ENCODE data around the gene MRPL9.
"Not testable (repeated sequence)": the region's sequence is repeated elsewhere in the genome, so short reads cannot be mapped to it uniquely, and the experiment has no call there.

MRPL9 gene

DNA sequence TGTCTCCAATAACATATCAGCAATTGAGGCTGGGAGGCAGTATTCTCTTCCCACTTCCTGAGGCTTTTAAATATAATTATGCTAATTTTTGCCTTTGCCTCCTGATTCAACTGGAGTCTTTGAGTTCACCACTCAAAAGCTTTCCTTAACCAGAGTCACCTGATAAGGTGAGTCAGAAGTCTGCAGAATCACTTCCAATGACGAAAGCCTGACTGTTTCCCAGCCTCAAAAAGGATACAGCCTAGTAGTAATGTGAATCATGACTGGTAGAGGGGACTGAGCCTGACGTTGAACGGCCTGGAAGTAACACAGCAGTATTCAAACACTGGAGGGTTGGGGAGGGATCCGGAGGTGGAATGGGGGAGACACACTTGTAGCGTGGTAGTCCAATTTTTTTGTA lies 10.4 kb upstream of the MRPL9 start:
- Histone ChIP-seq H3K27ac (ENCODE audit: low read depth in 2 of 2, low read length in 2 of 2) (no peak overlapping the region), H3K9ac (ENCODE audit: low read depth in 1 of 2, low read length in 2 of 2) (no peak overlapping the region), H3K36me3 (ENCODE audit: control insufficient read depth in 2 of 2, insufficient read depth in 2 of 2, low read length in 2 of 2) (peaks cover 0 to 21% of the 10 kb centered on the region in 2 donors), H3K27me3 (ENCODE audit: control insufficient read depth in 2 of 2, insufficient read depth in 2 of 2, low read length in 2 of 2) (no peaks in the 10 kb centered on the region), H3K4me1 (ENCODE audit: control insufficient read depth in 2 of 2, insufficient read depth in 2 of 2, low read length in 2 of 2) (no peaks in the 10 kb centered on the region), H3K9me3 (ENCODE audit: control insufficient read depth in 2 of 2, low read length in 2 of 2) (no peaks in the 10 kb centered on the region), H3K4me3 (ENCODE audit: low read length in 2 of 2) (no peak overlapping the region)

DNA sequence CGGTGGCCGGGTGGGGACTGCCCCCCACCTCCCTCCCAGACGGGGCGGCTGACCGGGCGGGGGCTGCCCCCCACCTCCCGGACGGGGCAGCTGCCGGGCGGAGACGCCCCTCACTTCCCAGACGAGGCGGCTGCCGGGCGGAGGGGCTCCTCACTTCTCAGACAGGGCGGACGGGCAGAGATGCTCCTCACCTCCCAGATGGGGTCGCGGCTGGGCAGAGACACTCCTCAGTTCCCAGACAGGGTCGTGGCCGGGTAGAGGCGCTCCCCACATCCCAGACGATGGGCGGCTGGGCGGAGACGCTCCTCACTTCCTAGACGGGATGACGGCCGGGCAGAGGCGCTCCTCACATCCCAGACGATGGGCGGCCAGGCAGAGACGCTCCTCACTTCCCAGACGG lies 6.0 kb upstream of the MRPL9 start:
- H3K27me3 ChIP-seq (ENCODE audit: control insufficient read depth in 2 of 2, insufficient read depth in 2 of 2, low read length in 2 of 2); H3K27ac ChIP-seq (ENCODE audit: low read depth in 2 of 2, low read length in 2 of 2); H3K4me1 ChIP-seq (ENCODE audit: control insufficient read depth in 2 of 2, insufficient read depth in 2 of 2, low read length in 2 of 2); H3K36me3 ChIP-seq (ENCODE audit: control insufficient read depth in 2 of 2, insufficient read depth in 2 of 2, low read length in 2 of 2); H3K9ac ChIP-seq (ENCODE audit: low read depth in 1 of 2, low read length in 2 of 2); H3K4me3 ChIP-seq (ENCODE audit: low read length in 2 of 2); H3K9me3 ChIP-seq (ENCODE audit: control insufficient read depth in 2 of 2, low read length in 2 of 2): not testable (repeated sequence)

DNA sequence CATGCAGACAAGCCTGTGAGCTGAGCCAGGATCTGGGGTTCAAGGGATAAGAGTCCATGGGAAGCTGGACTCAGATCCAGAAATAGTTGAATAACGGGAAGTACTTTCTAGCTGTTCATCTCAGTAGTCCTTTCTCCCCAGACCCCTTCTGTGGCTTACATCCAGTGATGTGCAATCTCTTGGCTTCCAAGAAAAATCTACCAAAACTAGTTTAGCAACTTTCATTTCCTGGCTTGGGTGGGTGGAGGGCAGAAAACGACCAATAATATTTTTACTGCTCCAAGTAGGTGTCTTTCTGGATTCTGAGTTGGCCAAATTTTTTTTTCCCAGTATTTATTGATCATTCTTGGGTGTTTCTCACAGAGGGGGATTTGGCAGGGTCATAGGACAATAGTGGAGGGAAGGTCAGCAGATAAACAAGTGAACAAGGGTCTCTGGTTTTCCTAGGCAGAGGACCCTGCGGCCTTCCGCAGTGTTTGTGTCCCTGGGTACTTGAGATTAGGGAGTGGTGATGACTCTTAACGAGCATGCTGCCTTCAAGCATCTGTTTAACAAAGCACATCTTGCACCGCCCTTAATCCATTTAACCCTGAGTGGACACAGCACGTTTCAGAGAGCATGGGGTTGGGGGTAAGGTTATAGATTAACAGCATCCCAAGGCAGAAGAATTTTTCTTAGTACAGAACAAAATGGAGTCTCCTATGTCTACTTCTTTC lies 5.2 kb upstream of the MRPL9 start:
- not testable (repeated sequence) for H3K27ac ChIP-seq (ENCODE audit: low read depth in 2 of 2, low read length in 2 of 2); H3K9me3 ChIP-seq (ENCODE audit: control insufficient read depth in 2 of 2, low read length in 2 of 2)

DNA sequence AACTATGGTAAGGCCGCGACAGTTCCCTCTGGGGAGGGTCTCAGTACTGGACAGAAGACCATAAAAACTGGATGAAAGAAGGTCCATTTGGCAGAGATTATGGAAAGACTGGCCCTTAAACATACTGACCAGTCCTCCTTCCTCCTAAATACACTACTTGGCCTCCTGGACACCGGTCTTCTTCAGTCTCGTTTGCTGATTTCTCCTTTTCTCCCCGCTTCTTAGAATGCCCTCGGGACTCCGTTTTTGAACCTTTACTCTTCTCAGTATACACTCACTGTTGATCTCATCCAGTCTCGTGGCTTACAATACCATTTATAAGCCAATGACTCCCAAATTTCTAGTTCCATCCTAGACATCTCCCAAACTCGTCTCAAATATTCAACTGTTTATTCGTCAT lies 694 bp upstream of the MRPL9 start:
- Histone ChIP-seq H3K27me3 (ENCODE audit: control insufficient read depth in 2 of 2, insufficient read depth in 2 of 2, low read length in 2 of 2) (no peaks in the 10 kb centered on the region), H3K27ac (ENCODE audit: low read depth in 2 of 2, low read length in 2 of 2) (peak overlapping the region; percentile 73 to 83), H3K4me3 (ENCODE audit: low read length in 2 of 2) (peak overlapping the region; percentile 81 to 97), H3K9ac (ENCODE audit: low read depth in 1 of 2, low read length in 2 of 2) (peak overlapping the region; percentile 82 to 85), H3K36me3 (ENCODE audit: control insufficient read depth in 2 of 2, insufficient read depth in 2 of 2, low read length in 2 of 2) (peaks cover 21 to 29% of the 10 kb centered on the region in 2 donors), H3K9me3 (ENCODE audit: control insufficient read depth in 2 of 2, low read length in 2 of 2) (no peaks in the 10 kb centered on the region), H3K4me1 (ENCODE audit: control insufficient read depth in 2 of 2, insufficient read depth in 2 of 2, low read length in 2 of 2) (peaks cover 5 to 9% of the 10 kb centered on the region in 2 donors)

More for the DNA sequence above, 5.2 kb upstream of the MRPL9 start:
- not testable (repeated sequence) for H3K9ac ChIP-seq (ENCODE audit: low read depth in 1 of 2, low read length in 2 of 2); H3K36me3 ChIP-seq (ENCODE audit: control insufficient read depth in 2 of 2, insufficient read depth in 2 of 2, low read length in 2 of 2); H3K4me3 ChIP-seq (ENCODE audit: low read length in 2 of 2); H3K4me1 ChIP-seq (ENCODE audit: control insufficient read depth in 2 of 2, insufficient read depth in 2 of 2, low read length in 2 of 2); H3K27me3 ChIP-seq (ENCODE audit: control insufficient read depth in 2 of 2, insufficient read depth in 2 of 2, low read length in 2 of 2)

DNA sequence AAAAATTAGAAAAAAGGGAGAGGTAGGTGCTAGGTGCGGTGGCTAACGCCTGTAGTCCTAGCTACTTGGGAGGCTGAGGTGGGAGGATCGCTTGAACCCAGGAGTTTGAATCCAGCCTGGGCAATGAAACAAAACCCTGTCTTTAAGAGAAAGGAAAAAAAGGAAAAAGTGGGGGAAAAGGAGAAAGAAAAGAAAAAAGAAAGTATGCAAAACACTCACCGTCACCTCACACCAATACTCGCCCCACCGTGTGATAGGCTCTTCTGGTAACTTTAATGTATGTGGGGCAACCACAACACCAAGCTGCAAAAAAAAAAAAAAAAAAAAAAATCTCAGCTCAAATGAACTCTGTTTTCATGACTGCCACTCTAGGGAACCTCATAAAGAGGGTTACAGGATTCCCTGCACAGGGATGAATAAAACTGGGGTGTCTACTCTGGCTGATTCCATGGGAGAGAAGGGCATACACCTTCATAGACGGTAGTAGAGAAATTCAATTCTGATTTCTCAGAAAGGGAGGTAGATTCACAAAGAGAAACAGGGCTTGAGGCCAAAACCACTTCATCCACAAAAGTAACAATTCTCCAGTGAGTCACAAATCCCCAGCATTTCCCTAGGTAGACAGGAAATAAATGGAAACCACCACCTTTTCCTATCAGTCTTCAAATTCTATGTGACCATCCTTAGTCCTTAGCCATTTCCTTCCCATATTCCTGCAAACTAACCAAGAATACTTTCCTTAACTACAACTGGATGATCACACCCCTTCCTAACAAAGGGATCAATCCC lies 2.5 kb downstream of the MRPL9 start:
- H3K4me1 ChIP-seq (ENCODE audit: control insufficient read depth in 2 of 2, insufficient read depth in 2 of 2, low read length in 2 of 2), result peaks cover 5 to 9% of the 10 kb centered on the region in 2 donors
- no peaks in the 10 kb centered on the region for H3K9me3 ChIP-seq (ENCODE audit: control insufficient read depth in 2 of 2, low read length in 2 of 2)
- H3K36me3 ChIP-seq (ENCODE audit: control insufficient read depth in 2 of 2, insufficient read depth in 2 of 2, low read length in 2 of 2), result peaks cover 28 to 37% of the 10 kb centered on the region in 2 donors
- H3K9ac ChIP-seq (ENCODE audit: low read depth in 1 of 2, low read length in 2 of 2), result no peak overlapping the region
- no peak overlapping the region for H3K4me3 ChIP-seq (ENCODE audit: low read length in 2 of 2)
- no peak overlapping the region for H3K27ac ChIP-seq (ENCODE audit: low read depth in 2 of 2, low read length in 2 of 2)
- H3K27me3 ChIP-seq (ENCODE audit: control insufficient read depth in 2 of 2, insufficient read depth in 2 of 2, low read length in 2 of 2), result no peaks in the 10 kb centered on the region

DNA sequence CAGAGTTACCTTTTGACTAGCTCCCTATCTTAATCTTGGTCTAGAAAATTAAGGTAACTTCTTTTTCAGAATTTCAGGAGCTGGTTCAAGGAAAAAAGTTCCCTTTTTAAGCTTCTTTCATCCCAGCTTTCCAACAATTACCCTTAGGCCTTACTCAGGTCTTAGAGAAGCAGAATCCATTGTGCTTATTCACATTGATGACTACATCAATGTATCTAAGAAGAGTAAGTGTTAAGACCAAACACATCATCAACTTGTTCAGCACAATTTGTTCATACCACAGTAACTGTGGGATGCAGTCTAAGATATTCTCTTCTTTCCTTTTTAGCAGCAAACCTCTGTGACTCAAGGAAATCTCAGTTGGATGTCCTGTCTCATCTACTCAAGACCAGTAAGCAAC lies 4.1 kb downstream of the MRPL9 start:
- Histone ChIP-seq H3K27me3 (ENCODE audit: control insufficient read depth in 2 of 2, insufficient read depth in 2 of 2, low read length in 2 of 2) (no peaks in the 10 kb centered on the region), H3K27ac (ENCODE audit: low read depth in 2 of 2, low read length in 2 of 2) (no peak overlapping the region), H3K4me1 (ENCODE audit: control insufficient read depth in 2 of 2, insufficient read depth in 2 of 2, low read length in 2 of 2) (peaks cover 5 to 8% of the 10 kb centered on the region in 2 donors), H3K36me3 (ENCODE audit: control insufficient read depth in 2 of 2, insufficient read depth in 2 of 2, low read length in 2 of 2) (peaks cover 28 to 37% of the 10 kb centered on the region in 2 donors), H3K9ac (ENCODE audit: low read depth in 1 of 2, low read length in 2 of 2) (no peak overlapping the region), H3K4me3 (ENCODE audit: low read length in 2 of 2) (no peak overlapping the region), H3K9me3 (ENCODE audit: control insufficient read depth in 2 of 2, low read length in 2 of 2) (no peaks in the 10 kb centered on the region)

DNA sequence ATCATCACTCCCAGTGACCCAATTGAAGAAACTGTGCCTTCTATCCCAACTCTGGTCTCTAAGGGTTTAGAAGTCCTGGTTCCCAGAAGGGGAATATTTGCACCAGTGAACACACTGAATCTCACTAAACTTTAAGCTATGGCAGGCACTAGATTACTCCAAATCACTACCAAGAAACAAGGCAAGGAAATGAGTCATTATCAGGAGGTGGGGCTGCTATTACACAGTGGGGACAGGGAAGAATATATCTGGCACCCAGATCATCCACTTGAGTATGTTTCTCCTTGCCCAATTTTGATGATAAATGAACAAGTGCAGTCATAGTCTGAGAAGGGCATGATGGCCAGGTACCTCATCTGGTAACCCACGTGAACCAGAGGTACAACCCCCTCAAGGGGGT lies 7.0 kb downstream of the MRPL9 start:
- Histone ChIP-seq H3K27ac (ENCODE audit: low read depth in 2 of 2, low read length in 2 of 2) (no peak overlapping the region), H3K36me3 (ENCODE audit: control insufficient read depth in 2 of 2, insufficient read depth in 2 of 2, low read length in 2 of 2) (peaks cover 22 to 30% of the 10 kb centered on the region in 2 donors), H3K27me3 (ENCODE audit: control insufficient read depth in 2 of 2, insufficient read depth in 2 of 2, low read length in 2 of 2) (no peaks in the 10 kb centered on the region), H3K4me1 (ENCODE audit: control insufficient read depth in 2 of 2, insufficient read depth in 2 of 2, low read length in 2 of 2) (no peaks in the 10 kb centered on the region), H3K9me3 (ENCODE audit: control insufficient read depth in 2 of 2, low read length in 2 of 2) (no peaks in the 10 kb centered on the region), H3K9ac (ENCODE audit: low read depth in 1 of 2, low read length in 2 of 2) (no peak overlapping the region), H3K4me3 (ENCODE audit: low read length in 2 of 2) (no peak overlapping the region)

DNA sequence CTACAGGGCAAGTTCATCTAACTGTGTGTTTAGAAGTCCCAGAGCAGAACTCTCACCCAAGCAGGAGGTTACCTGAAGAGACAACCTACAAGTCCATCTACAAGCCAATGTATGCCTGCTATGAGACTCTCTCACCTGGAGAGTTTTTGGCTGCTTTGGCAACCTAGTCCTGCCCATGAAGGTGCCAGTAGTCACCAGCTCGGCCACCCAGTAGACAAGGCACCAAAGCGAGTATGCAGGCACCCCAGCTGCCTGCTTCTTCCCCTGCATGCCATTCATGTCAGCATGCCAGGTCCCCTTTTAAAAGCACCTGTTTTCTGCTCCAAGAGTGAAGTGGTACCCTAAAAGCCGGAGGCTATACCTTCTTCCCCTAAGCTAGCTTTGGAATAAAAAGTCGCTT lies 21.8 kb downstream of the MRPL9 start:
- H3K36me3 ChIP-seq (ENCODE audit: control insufficient read depth in 2 of 2, insufficient read depth in 2 of 2, low read length in 2 of 2), result no peaks in the 10 kb centered on the region
- no peak overlapping the region for H3K9ac ChIP-seq (ENCODE audit: low read depth in 1 of 2, low read length in 2 of 2)
- H3K4me3 ChIP-seq (ENCODE audit: low read length in 2 of 2), result no peak overlapping the region
- no peaks in the 10 kb centered on the region for H3K27me3 ChIP-seq (ENCODE audit: control insufficient read depth in 2 of 2, insufficient read depth in 2 of 2, low read length in 2 of 2)
- H3K9me3 ChIP-seq (ENCODE audit: control insufficient read depth in 2 of 2, low read length in 2 of 2), result peaks cover 3 to 7% of the 10 kb centered on the region in 2 donors
- H3K27ac ChIP-seq (ENCODE audit: low read depth in 2 of 2, low read length in 2 of 2), result no peak overlapping the region
- no peaks in the 10 kb centered on the region for H3K4me1 ChIP-seq (ENCODE audit: control insufficient read depth in 2 of 2, insufficient read depth in 2 of 2, low read length in 2 of 2)

DNA sequence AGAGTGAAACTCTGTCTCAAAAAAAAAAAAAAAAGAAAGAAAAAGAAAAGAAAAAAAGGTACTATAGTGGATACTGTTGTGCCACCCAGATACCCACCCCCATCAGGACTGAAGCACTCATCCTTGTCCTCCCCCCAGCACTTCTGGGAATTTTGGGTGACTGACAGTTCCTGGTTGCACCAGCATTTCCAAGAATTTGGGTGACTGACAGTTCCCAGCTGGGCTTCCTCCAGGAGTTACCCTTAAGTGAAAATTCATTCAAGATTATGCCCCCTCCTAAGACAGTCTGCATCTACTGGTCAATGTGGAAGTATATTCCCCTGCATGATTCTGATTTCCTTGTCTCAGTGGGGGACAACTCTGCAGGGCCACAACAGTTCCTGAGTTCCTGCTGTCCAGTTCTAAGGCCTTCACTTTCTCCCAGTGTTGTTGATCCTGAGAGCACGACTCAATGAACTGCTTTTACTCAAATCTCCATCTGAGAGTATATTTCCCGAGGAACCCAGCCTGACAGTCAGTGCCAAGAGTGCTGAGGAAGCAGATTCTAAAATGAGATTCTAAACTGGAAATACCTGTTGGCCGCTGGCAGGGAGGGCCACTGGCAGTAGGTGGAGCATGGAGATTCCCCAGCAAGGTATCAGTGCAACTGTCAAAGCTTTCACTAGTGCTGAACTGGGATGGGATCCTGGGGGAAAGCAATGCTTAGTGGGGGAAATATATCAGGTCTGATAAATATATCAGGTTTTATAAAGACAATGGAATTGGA lies 23.5 kb downstream of the MRPL9 start:
- Histone ChIP-seq H3K36me3 (ENCODE audit: control insufficient read depth in 2 of 2, insufficient read depth in 2 of 2, low read length in 2 of 2) (no peaks in the 10 kb centered on the region), H3K27me3 (ENCODE audit: control insufficient read depth in 2 of 2, insufficient read depth in 2 of 2, low read length in 2 of 2) (no peaks in the 10 kb centered on the region), H3K9me3 (ENCODE audit: control insufficient read depth in 2 of 2, low read length in 2 of 2) (peaks cover 3 to 7% of the 10 kb centered on the region in 2 donors), H3K4me1 (ENCODE audit: control insufficient read depth in 2 of 2, insufficient read depth in 2 of 2, low read length in 2 of 2) (no peaks in the 10 kb centered on the region), H3K27ac (ENCODE audit: low read depth in 2 of 2, low read length in 2 of 2) (no peak overlapping the region), H3K4me3 (ENCODE audit: low read length in 2 of 2) (no peak overlapping the region), H3K9ac (ENCODE audit: low read depth in 1 of 2, low read length in 2 of 2) (no peak overlapping the region)

DNA sequence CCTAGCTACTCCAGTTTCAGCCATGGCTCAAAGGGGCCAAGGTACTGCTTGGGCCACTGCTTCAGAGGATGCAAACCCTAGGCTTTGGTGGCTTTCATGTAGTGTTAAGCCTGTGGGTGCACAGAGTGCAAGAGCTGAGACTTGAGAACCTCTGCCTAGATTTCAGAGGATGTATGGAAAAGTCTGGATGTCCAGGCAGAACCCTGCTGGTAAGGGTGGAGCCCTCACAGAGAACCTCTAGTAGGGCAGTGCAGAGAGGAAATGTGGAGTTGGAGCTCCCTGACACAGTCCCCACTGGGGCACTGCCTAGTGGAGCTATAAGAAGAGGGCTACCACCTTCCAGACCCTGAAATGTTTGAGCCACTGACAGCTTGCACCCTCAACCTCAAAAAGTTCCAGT lies 25.8 kb downstream of the MRPL9 start:
- Histone ChIP-seq H3K9me3 (ENCODE audit: control insufficient read depth in 2 of 2, low read length in 2 of 2) (peaks cover 3 to 7% of the 10 kb centered on the region in 2 donors), H3K27ac (ENCODE audit: low read depth in 2 of 2, low read length in 2 of 2) (no peak overlapping the region), H3K4me3 (ENCODE audit: low read length in 2 of 2) (no peak overlapping the region), H3K27me3 (ENCODE audit: control insufficient read depth in 2 of 2, insufficient read depth in 2 of 2, low read length in 2 of 2) (no peaks in the 10 kb centered on the region), H3K9ac (ENCODE audit: low read depth in 1 of 2, low read length in 2 of 2) (no peak overlapping the region), H3K36me3 (ENCODE audit: control insufficient read depth in 2 of 2, insufficient read depth in 2 of 2, low read length in 2 of 2) (no peaks in the 10 kb centered on the region), H3K4me1 (ENCODE audit: control insufficient read depth in 2 of 2, insufficient read depth in 2 of 2, low read length in 2 of 2) (no peaks in the 10 kb centered on the region)

Data from mucosa of rectum (tissue), 2 donors.